H1 (cell line): ENCODE data around the gene TINAG. TPM values are rescaled to one million over a fixed set of nuclear protein-coding genes. Genes with fewer than 3 reads are reported as not detected.

Source experiments
- polyA plus RNA-seq, 7 experiments: library from polyadenylated mRNA; depleted of rRNA in 3 of 7; stranded (reverse) in 5 of 7; unstranded in 2 of 7; fragments of >200 nt in 5 of 7; fragments of 200-250 nt in 2 of 7; gene quantifications; 1 replicate in 5 of 7; 2 replicates in 1 of 7; 4 replicates in 1 of 7; pipeline versions ENCODE4 v1.2.1 to v1.2.3, GENCODE V29; 2011 to 2013; ENCODE audit warnings: missing spikeins in 2 of 7, mixed read lengths in 2 of 7
- total RNA-seq: library from RNA; stranded (reverse); fragmentation: NEBNext Ultra II Directional; extraction: Animal tissue kit (Norgen Biotek cat#: 25700); gene quantifications from 2 replicates; pipeline ENCODE4 v1.2.1, GENCODE V29; 2021
- TF ChIP-seq, protein P1 (sequence below): fragments of 300-600 bp; sonication (generic); IDR thresholded peaks from 2 replicates; pipeline ENCODE4 v1.7.1; 2012; ENCODE audit warnings: low read length, moderate library complexity, mild to moderate bottlenecking, inconsistent platforms; ENCODE audit not compliant: insufficient replicate concordance

Gene TINAG
- total and polyA plus RNA-seq, 2 of the 8 experiments (the other 6 are each of a cell fraction or from before 2014, with no cell fraction given) = not detected

DNA sequence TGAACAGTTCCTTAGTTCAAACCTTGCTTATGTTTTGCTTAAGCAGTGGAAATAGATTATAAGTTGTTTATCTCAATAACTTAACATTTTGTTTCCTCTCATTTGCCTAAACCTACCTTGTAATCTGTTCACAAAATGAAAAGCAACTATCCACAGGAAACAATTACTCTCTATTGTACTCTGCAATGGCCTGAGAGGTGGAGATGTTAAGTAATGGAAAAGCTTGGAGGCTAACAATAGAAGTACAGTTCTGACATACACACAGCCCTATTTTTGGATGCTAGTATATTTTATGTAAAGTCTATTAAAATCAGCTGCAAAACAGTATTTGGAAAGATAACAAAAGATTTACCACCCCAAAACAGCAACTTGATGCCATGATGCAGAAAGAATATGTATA, 82.1 kb downstream of the TINAG start (continued):
- TF ChIP-seq, protein P1, sequence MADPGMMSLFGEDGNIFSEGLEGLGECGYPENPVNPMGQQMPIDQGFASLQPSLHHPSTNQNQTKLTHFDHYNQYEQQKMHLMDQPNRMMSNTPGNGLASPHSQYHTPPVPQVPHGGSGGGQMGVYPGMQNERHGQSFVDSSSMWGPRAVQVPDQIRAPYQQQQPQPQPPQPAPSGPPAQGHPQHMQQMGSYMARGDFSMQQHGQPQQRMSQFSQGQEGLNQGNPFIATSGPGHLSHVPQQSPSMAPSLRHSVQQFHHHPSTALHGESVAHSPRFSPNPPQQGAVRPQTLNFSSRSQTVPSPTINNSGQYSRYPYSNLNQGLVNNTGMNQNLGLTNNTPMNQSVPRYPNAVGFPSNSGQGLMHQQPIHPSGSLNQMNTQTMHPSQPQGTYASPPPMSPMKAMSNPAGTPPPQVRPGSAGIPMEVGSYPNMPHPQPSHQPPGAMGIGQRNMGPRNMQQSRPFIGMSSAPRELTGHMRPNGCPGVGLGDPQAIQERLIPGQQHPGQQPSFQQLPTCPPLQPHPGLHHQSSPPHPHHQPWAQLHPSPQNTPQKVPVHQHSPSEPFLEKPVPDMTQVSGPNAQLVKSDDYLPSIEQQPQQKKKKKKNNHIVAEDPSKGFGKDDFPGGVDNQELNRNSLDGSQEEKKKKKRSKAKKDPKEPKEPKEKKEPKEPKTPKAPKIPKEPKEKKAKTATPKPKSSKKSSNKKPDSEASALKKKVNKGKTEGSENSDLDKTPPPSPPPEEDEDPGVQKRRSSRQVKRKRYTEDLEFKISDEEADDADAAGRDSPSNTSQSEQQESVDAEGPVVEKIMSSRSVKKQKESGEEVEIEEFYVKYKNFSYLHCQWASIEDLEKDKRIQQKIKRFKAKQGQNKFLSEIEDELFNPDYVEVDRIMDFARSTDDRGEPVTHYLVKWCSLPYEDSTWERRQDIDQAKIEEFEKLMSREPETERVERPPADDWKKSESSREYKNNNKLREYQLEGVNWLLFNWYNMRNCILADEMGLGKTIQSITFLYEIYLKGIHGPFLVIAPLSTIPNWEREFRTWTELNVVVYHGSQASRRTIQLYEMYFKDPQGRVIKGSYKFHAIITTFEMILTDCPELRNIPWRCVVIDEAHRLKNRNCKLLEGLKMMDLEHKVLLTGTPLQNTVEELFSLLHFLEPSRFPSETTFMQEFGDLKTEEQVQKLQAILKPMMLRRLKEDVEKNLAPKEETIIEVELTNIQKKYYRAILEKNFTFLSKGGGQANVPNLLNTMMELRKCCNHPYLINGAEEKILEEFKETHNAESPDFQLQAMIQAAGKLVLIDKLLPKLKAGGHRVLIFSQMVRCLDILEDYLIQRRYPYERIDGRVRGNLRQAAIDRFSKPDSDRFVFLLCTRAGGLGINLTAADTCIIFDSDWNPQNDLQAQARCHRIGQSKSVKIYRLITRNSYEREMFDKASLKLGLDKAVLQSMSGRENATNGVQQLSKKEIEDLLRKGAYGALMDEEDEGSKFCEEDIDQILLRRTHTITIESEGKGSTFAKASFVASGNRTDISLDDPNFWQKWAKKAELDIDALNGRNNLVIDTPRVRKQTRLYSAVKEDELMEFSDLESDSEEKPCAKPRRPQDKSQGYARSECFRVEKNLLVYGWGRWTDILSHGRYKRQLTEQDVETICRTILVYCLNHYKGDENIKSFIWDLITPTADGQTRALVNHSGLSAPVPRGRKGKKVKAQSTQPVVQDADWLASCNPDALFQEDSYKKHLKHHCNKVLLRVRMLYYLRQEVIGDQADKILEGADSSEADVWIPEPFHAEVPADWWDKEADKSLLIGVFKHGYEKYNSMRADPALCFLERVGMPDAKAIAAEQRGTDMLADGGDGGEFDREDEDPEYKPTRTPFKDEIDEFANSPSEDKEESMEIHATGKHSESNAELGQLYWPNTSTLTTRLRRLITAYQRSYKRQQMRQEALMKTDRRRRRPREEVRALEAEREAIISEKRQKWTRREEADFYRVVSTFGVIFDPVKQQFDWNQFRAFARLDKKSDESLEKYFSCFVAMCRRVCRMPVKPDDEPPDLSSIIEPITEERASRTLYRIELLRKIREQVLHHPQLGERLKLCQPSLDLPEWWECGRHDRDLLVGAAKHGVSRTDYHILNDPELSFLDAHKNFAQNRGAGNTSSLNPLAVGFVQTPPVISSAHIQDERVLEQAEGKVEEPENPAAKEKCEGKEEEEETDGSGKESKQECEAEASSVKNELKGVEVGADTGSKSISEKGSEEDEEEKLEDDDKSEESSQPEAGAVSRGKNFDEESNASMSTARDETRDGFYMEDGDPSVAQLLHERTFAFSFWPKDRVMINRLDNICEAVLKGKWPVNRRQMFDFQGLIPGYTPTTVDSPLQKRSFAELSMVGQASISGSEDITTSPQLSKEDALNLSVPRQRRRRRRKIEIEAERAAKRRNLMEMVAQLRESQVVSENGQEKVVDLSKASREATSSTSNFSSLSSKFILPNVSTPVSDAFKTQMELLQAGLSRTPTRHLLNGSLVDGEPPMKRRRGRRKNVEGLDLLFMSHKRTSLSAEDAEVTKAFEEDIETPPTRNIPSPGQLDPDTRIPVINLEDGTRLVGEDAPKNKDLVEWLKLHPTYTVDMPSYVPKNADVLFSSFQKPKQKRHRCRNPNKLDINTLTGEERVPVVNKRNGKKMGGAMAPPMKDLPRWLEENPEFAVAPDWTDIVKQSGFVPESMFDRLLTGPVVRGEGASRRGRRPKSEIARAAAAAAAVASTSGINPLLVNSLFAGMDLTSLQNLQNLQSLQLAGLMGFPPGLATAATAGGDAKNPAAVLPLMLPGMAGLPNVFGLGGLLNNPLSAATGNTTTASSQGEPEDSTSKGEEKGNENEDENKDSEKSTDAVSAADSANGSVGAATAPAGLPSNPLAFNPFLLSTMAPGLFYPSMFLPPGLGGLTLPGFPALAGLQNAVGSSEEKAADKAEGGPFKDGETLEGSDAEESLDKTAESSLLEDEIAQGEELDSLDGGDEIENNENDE = no peak
